K562 (cell line): ENCODE measurements around the gene MPC1. TPM values are rescaled to one million over a fixed set of nuclear protein-coding genes. Genes with fewer than 3 reads are reported as not detected.
"Not testable (repeated sequence)": the region's sequence is repeated elsewhere in the genome, so short reads cannot be mapped to it uniquely, and the experiment has no call there.

Experiments used
- ATAC-seq: fragments of 200-7000 bp; cut with Tn5 transposase; 3 replicates; pipeline ENCODE4 v1.9.1; 2020; ENCODE audit warnings: moderate library complexity
- BruUV-seq: library from RNA; stranded (reverse); fragments of 400-500 nt; replicated peaks from 2 replicates; lab custom pipeline; 2021; lab: Mats Ljungman, UMichigan
- CTCF ChIA-PET: fragments of 300-600 bp; formaldehyde crosslinking; extraction: SDS; loops from one replicate; lab custom pipeline; 2021; ENCODE audit warnings: low intra/inter-chr PET ratio; lab: Yijun Ruan, JAX
- POLR2A ChIA-PET: fragments of 300-600, 350-650 bp; sonication (Branson Sonifier 250); formaldehyde crosslinking; extraction: SDS; loops from one replicate; lab custom pipeline; 2021; ENCODE audit warnings: antibody characterized with exemption, inconsistent platforms; lab: Yijun Ruan, JAX
- DNase-seq, 4 experiments: peaks; one replicate each; pipeline versions ENCODE4 v3.0.0 to v3.0.0-alpha.2; 2011 to 2018; ENCODE audit warnings: low spot score in 3 of 4, mixed read lengths in 3 of 4; ENCODE audit errors: extremely low read depth in 1 of 4
- FAIRE-seq: peaks from 2 replicates; lab custom pipeline; 2011; peaks lifted over from hg19 to GRCh38; lab: Jason Lieb, UNC
- H2AFZ ChIP-seq: 2 replicates; pipeline ENCODE4 v1.6.0; 2011; ENCODE audit warnings: low read depth, low read length, control low read depth, inconsistent platforms
- H3K27ac ChIP-seq: fragments of 200-600 bp; 3 replicates; pipeline ENCODE4 v1.8.0; 2011; ENCODE audit warnings: low read depth, mild to moderate bottlenecking, control low read depth, inconsistent platforms, low read length, moderate library complexity, mixed read lengths; ENCODE audit errors: extremely low read depth
- H3K27me3 ChIP-seq, 2 experiments: fragments of 300-600 bp in 1 of 2; 2 replicates in 1 of 2; 3 replicates in 1 of 2; pipeline versions ENCODE4 v1.6.0 to v1.8.0; 2011; ENCODE audit warnings: inconsistent platforms in 2 of 2, low read length in 2 of 2, mild to moderate bottlenecking in 1 of 2, mixed read lengths in 1 of 2, moderate library complexity in 1 of 2; ENCODE audit not compliant: control insufficient read depth in 2 of 2, insufficient read depth in 2 of 2
- H3K36me3 ChIP-seq: fragments of 300-600 bp; 3 replicates; pipeline ENCODE4 v1.8.0; 2011; ENCODE audit warnings: mild to moderate bottlenecking, low read length, inconsistent platforms; ENCODE audit not compliant: control insufficient read depth, insufficient read depth
- H3K4me1 ChIP-seq, 2 experiments: fragments of 200-600 bp in 1 of 2; replicated peaks in 1 of 2; 2 replicates in 1 of 2; 3 replicates in 1 of 2; pipeline versions ENCODE4 v1.5.1 to v1.8.0; 2011; ENCODE audit warnings: inconsistent platforms in 2 of 2, low read length in 2 of 2, mild to moderate bottlenecking in 1 of 2, mixed read lengths in 1 of 2, moderate library complexity in 1 of 2; ENCODE audit not compliant: control insufficient read depth in 2 of 2, insufficient read depth in 2 of 2
- H3K4me2 ChIP-seq: 2 replicates; pipeline ENCODE4 v1.6.1; 2011; ENCODE audit warnings: low read length, control low read depth, inconsistent platforms, mixed read lengths; ENCODE audit not compliant: insufficient read depth
- H3K4me3 ChIP-seq: fragments of 200-600 bp; sonication (generic), shearing (Covaris generic); 2 replicates; pipeline ENCODE4 v1.5.1; 2016; ENCODE audit warnings: control low read depth, inconsistent platforms
- H3K79me2 ChIP-seq: fragments of 200-600 bp; 3 replicates; pipeline ENCODE4 v1.8.0; 2011; ENCODE audit warnings: low read length, inconsistent platforms; ENCODE audit not compliant: control insufficient read depth, insufficient read depth
- H3K9ac ChIP-seq, 2 experiments: 2 replicates each; pipeline versions ENCODE4 v1.6.0 to v1.6.1; 2011; ENCODE audit warnings: low read depth in 2 of 2, low read length in 2 of 2, control low read depth in 1 of 2, inconsistent platforms in 1 of 2, mild to moderate bottlenecking in 1 of 2, mixed read lengths in 1 of 2; ENCODE audit not compliant: insufficient read depth in 1 of 2
- H3K9me1 ChIP-seq: one replicate; pipeline ENCODE4 v1.6.0; 2011; ENCODE audit warnings: inconsistent platforms, mild to moderate bottlenecking, low read length, moderate library complexity; ENCODE audit not compliant: control insufficient read depth, insufficient read depth
- H3K9me3 ChIP-seq: replicated peaks from 2 replicates; pipeline ENCODE4 v1.5.1; 2011; ENCODE audit warnings: low read depth, low read length, inconsistent platforms; ENCODE audit not compliant: control insufficient read depth, insufficient read depth
- H4K20me1 ChIP-seq: replicated peaks from 2 replicates; pipeline ENCODE4 v1.6.1; 2011; ENCODE audit warnings: low read length, inconsistent platforms, mixed read lengths; ENCODE audit not compliant: control insufficient read depth, insufficient read depth
- CEBPB ChIP-seq: fragments of 450-650 bp; IDR thresholded peaks from 2 replicates; pipeline ENCODE4 v1.6.1; 2016; ENCODE audit warnings: missing genetic modification characterization, missing compliant biosample characterization
- MXI1 ChIP-seq: IDR thresholded peaks from 2 replicates; pipeline ENCODE4 v1.6.1; 2011; ENCODE audit warnings: low read depth, mild to moderate bottlenecking, improper control_type of control experiment, low read length
- NRF1 ChIP-seq, 2 experiments: fragments of 450-650 bp; IDR thresholded peaks in 1 of 2; conservative IDR thresholded peaks in 1 of 2; 2 replicates each; pipeline ENCODE4 v1.6.1; 2014; ENCODE audit warnings: mild to moderate bottlenecking in 2 of 2
- WGBS: fragments of 100-300 bp; shearing (Covaris generic); methylation state at CpG from one replicate; pipeline ENCODE4 v1.1.6; 2016; ENCODE audit warnings: low coverage, mixed read lengths; ENCODE audit not compliant: insufficient coverage; ENCODE audit errors: missing lambda C conversion rate; 5-methylcytosine and 5-hydroxymethylcytosine counted together
- in situ Hi-C: fragments of 300-500 bp; cut with MboI; formaldehyde crosslinking; loops from 4 replicates; pipeline ENCODE4 v1.15.0; 2018; ENCODE audit warnings: inconsistent platforms, mixed read lengths
- intact Hi-C: fragments of 100-400 bp; cut with micrococcal nuclease; formaldehyde crosslinking; loops from 2 replicates; pipeline ENCODE4 v1.14.2; 2022
- polyA plus RNA-seq, 8 experiments: library from polyadenylated mRNA; depleted of rRNA in 4 of 8; stranded (reverse) in 5 of 8; unstranded in 3 of 8; fragments of >200 nt; fragmentation: Nextera tagmentation in 2 of 8; fragmentation: Illumina TruSeq in 1 of 8; extraction: Ambion mirVana in 2 of 8; extraction: Trizol in 1 of 8; gene quantifications; 2 replicates each; pipeline versions ENCODE4 v1.2.1 to v1.2.3, GENCODE V29; 2011 to 2014; ENCODE audit warnings: inconsistent platforms in 1 of 8, missing spikeins in 1 of 8
- total RNA-seq, 7 experiments: library from RNA; depleted of rRNA in 6 of 7; stranded (reverse); fragments of >200 nt in 6 of 7; fragmentation: Illumina TruSeq in 2 of 7; extraction: Trizol in 2 of 7; gene quantifications; 2 replicates each; pipeline versions ENCODE4 v1.2.1 to v1.2.3, GENCODE V29; 2011 to 2021; ENCODE audit warnings: low replicate concordance in 1 of 7
- TF ChIP-seq, protein P1 (sequence below): sonication (generic); formaldehyde crosslinking; IDR thresholded peaks from 2 replicates; pipeline ENCODE4 v1.8.0; 2022; ENCODE audit warnings: mild to moderate bottlenecking, missing genetic modification reagents

MPC1 gene
- total and polyA plus RNA-seq, 9 of the 15 experiments (the other 6 are each of a cell fraction or from before 2014, with no cell fraction given): 78.6 to 185 (median 138) TPM

- H2AFZ ChIP-seq, H3K9ac ChIP-seq, CTCF ChIA-PET, H3K27ac ChIP-seq, H3K9me1 ChIP-seq, H3K4me2 ChIP-seq, H3K27me3 ChIP-seq, H3K4me3 ChIP-seq, H3K4me1 ChIP-seq, BruUV-seq, in situ Hi-C loops, H4K20me1 ChIP-seq, ATAC-seq, FAIRE-seq, H3K79me2 ChIP-seq, H3K9me3 ChIP-seq, intact Hi-C loops, DNase-seq: not testable (repeated sequence)
- H3K36me3 ChIP-seq: peaks cover 34% of the 10 kb centered on the region; the same call in 2 of the 3 replicates
- 89% methylated on average over 4 of the region's 4 CpGs for WGBS
- POLR2A ChIA-PET: interaction anchor here (0.7 kb wide), 1 partner anchor 108 kb away, joined by 3 read pairs; no protein-coding TSS in a partner anchor
These were observed 20.3 kb downstream of the MPC1 start for GRCh38 chr6:166362427-166362826.

- ATAC-seq (peak; percentile 63), DNase-seq (no peak), FAIRE-seq (no peak)
- TF ChIP-seq MXI1 (no peak), CEBPB (0 out of 2 replicates have a peak, but pooled peaks have one; percentile 35), NRF1 (conservative IDR thresholded peaks at IDR 0.05 in 1 of 2, IDR thresholded peaks at IDR 0.05 in 1 of 2) (peak; percentile 34 to 45; a peak in 2 of 4 replicates)
- TF ChIP-seq, protein P1, sequence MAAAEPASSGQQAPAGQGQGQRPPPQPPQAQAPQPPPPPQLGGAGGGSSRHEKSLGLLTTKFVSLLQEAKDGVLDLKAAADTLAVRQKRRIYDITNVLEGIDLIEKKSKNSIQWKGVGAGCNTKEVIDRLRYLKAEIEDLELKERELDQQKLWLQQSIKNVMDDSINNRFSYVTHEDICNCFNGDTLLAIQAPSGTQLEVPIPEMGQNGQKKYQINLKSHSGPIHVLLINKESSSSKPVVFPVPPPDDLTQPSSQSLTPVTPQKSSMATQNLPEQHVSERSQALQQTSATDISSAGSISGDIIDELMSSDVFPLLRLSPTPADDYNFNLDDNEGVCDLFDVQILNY: no peak
- Histone ChIP-seq H2AFZ (no peak overlapping the region), H4K20me1 (no peaks in the 10 kb centered on the region), H3K4me1 (no peaks in the 10 kb centered on the region; a peak in 1 of 5 replicates), H3K27me3 (peaks cover 0 to 4% of the 10 kb centered on the region in 2 experiments; a peak in 1 of 5 replicates), H3K9ac (no peak overlapping the region), H3K36me3 (peaks cover 25% of the 10 kb centered on the region; the same call in 2 of the 3 replicates), H3K9me3 (no peaks in the 10 kb centered on the region), H3K9me1 (no peaks in the 10 kb centered on the region), H3K4me3 (no peak overlapping the region), H3K79me2 (no peaks in the 10 kb centered on the region), H3K27ac (no peak overlapping the region), H3K4me2 (no peak overlapping the region)
- in situ Hi-C loops: no loop called here
- CTCF ChIA-PET: no interaction called here
- intact Hi-C loops: no loop called here
- BruUV-seq: no TSS peak
- WGBS: 56% methylated on average over 3 of the region's 3 CpGs
- POLR2A ChIA-PET: interaction anchor here (0.7 to 0.9 kb wide), 2 partner anchors 12 to 18 kb away, joined by 3 to 4 read pairs; no protein-coding TSS in a partner anchor
These were observed 21.7 kb downstream of the MPC1 start for GRCh38 chr6:166361077-166361429.
